Measurements from ENCODE around the gene TCF12.

The TCF12 gene

DNA sequence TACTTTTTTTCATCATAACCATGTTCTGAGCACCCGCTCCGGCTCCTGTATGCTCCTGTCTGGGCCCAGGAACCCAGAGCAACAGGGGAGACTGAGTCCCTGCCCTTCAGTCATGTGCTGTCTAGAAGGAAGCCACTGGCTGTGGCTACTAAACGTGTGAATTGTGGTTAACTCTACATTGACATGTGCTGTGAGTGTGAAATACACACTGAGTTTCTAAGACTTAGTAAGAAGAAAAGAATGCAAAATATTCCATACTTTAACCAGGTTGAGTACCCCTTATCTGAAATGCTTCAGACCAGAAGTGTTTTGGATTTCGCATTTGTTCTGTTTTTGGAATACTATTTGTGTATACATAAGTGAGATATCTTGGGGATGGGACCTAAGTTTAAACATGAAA, 415.0 kb downstream of the TCF12 start:
- no peak overlapping the region for H3K23ac ChIP-seq (ENCODE audit: low read depth, low read length, poor library complexity)
- H3K4me2 ChIP-seq (ENCODE audit: insufficient read depth, low read length, poor library complexity, severe bottlenecking), result no peak overlapping the region
- no peak overlapping the region for H2AK5ac ChIP-seq (ENCODE audit: low read depth, low read length)
- WGBS, 2 donors (ENCODE audit: extremely low coverage in 2 of 2, insufficient read length in 2 of 2, insufficient replicate concordance in 1 of 2), result no CpG with 5 or more reads among the region's 4 CpGs
- no peak overlapping the region for H2BK12ac ChIP-seq (ENCODE audit: low read length)
- peaks cover 0 to 8% (median 0%) of the 10 kb centered on the region in 3 experiments for H3K27me3 ChIP-seq (ENCODE audit: control insufficient read depth in 3 of 3, insufficient read depth in 3 of 3, low read depth in 1 of 3, low read length in 3 of 3)
- H2BK120ac ChIP-seq (ENCODE audit: low read depth, low read length), result no peak overlapping the region
- H3K14ac ChIP-seq (ENCODE audit: low read length), result no peak overlapping the region
- H4K8ac ChIP-seq (ENCODE audit: low read depth, low read length), result no peak overlapping the region
- H3K4me3 ChIP-seq (ENCODE audit: low read length in 2 of 2), result no peak overlapping the region
- peaks cover 2 to 7% of the 10 kb centered on the region in 2 donors for H3K4me1 ChIP-seq (ENCODE audit: control insufficient read depth in 2 of 2, insufficient read depth in 1 of 2, low read depth in 1 of 2, low read length in 2 of 2)
- H3K27ac ChIP-seq (replicated peaks; ENCODE audit: low read length), result no peak overlapping the region
- no peaks in the 10 kb centered on the region for H3K9me3 ChIP-seq (replicated peaks in 1 of 2; ENCODE audit: control insufficient read depth in 2 of 2, insufficient read depth in 1 of 2, low read depth in 1 of 2, low read length in 2 of 2)
- no peak for DNase-seq (ENCODE audit: low spot score)
- no peak overlapping the region for H2BK15ac ChIP-seq (ENCODE audit: low read length)
- H3K79me1 ChIP-seq (ENCODE audit: low read depth, low read length), result peaks cover 2% of the 10 kb centered on the region
- no peak overlapping the region for H3K4ac ChIP-seq (ENCODE audit: low read length)
- H4K91ac ChIP-seq (ENCODE audit: low read depth, low read length, poor library complexity), result no peak overlapping the region
- H2AFZ ChIP-seq (ENCODE audit: low read length), result no peak overlapping the region
- H3K36me3 ChIP-seq (replicated peaks in 1 of 2; ENCODE audit: control insufficient read depth in 2 of 2, insufficient read depth in 2 of 2, low read length in 2 of 2), result no peaks in the 10 kb centered on the region
- H2BK5ac ChIP-seq (ENCODE audit: low read length), result no peak overlapping the region
- H3K9ac ChIP-seq (ENCODE audit: low read depth, low read length, poor library complexity), result no peak overlapping the region
- no peak overlapping the region for H3K18ac ChIP-seq (ENCODE audit: low read length)

DNA sequence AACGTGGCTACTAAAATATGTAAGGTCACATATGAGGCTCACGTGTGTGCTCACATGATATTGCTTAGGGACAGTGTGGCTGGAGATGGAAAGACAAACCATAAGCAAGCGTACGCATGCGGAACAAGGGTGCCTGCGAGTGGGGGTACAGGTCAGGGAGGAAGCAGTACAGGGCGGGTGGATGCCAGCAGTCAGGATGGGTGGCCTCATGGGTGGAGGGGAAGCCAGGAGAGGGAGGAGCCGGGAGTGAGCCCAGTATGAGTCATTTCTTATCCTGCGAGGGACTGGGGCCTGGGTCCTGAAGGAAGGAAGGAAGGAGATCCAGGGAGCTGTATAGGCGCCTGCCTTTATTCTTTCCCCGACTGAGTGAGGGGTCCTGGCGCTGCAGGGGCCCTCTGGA, 415.8 kb downstream of the TCF12 start:
- Histone ChIP-seq H3K36me3 (replicated peaks in 1 of 2; ENCODE audit: control insufficient read depth in 2 of 2, insufficient read depth in 2 of 2, low read length in 2 of 2) (no peaks in the 10 kb centered on the region), H2BK12ac (ENCODE audit: low read length) (no peak overlapping the region), H3K18ac (ENCODE audit: low read length) (no peak overlapping the region), H3K23ac (ENCODE audit: low read depth, low read length, poor library complexity) (no peak overlapping the region), H2BK120ac (ENCODE audit: low read depth, low read length) (no peak overlapping the region), H3K14ac (ENCODE audit: low read length) (no peak overlapping the region), H3K27me3 (ENCODE audit: control insufficient read depth in 3 of 3, insufficient read depth in 3 of 3, low read depth in 1 of 3, low read length in 3 of 3) (peaks cover 0 to 8% (median 0%) of the 10 kb centered on the region in 3 experiments), H3K4me1 (ENCODE audit: control insufficient read depth in 2 of 2, insufficient read depth in 1 of 2, low read depth in 1 of 2, low read length in 2 of 2) (peaks cover 2 to 7% of the 10 kb centered on the region in 2 donors), H3K9me3 (replicated peaks in 1 of 2; ENCODE audit: control insufficient read depth in 2 of 2, insufficient read depth in 1 of 2, low read depth in 1 of 2, low read length in 2 of 2) (no peaks in the 10 kb centered on the region), H3K4me2 (ENCODE audit: insufficient read depth, low read length, poor library complexity, severe bottlenecking) (no peak overlapping the region), H3K4ac (ENCODE audit: low read length) (no peak overlapping the region), H3K4me3 (ENCODE audit: low read length in 2 of 2) (no peak overlapping the region), H3K79me1 (ENCODE audit: low read depth, low read length) (peaks cover 2% of the 10 kb centered on the region), H2BK15ac (ENCODE audit: low read length) (peak overlapping the region; percentile 69), H2AK5ac (ENCODE audit: low read depth, low read length) (peak overlapping the region; percentile 24), H4K8ac (ENCODE audit: low read depth, low read length) (no peak overlapping the region), H3K9ac (ENCODE audit: low read depth, low read length, poor library complexity) (no peak overlapping the region), H3K27ac (replicated peaks; ENCODE audit: low read length) (no peak overlapping the region), H2AFZ (ENCODE audit: low read length) (no peak overlapping the region), H2BK5ac (ENCODE audit: low read length) (no peak overlapping the region), H4K91ac (ENCODE audit: low read depth, low read length, poor library complexity) (no peak overlapping the region)
- DNase-seq (ENCODE audit: low spot score), result no peak
- WGBS, 2 donors (ENCODE audit: extremely low coverage in 2 of 2, insufficient read length in 2 of 2, insufficient replicate concordance in 1 of 2), result no CpG with 5 or more reads among the region's 12 CpGs

DNA sequence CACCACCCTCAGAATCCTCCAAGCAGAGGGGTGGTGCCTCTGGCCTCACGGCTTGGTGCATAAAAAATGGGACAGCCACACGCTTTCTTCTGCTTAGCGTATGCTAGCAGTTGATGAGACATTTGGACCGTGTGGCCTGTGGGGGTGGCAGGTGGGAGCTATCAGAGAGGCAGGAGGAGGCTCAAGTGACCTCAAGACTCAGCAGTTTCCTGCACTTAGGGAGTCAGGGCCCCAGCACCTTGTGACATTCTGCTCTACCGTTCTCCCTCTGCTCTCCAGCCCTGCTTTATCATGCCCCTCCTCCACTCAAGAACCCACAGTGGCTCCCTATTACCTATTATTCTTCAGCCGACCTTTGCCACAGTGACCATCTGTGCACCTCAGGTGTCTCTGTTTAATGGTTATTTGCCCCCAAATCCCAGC, 416.9 kb downstream of the TCF12 start:
- Histone ChIP-seq H3K79me1 (ENCODE audit: low read depth, low read length) (peaks cover 3% of the 10 kb centered on the region), H2AFZ (ENCODE audit: low read length) (no peak overlapping the region), H3K23ac (ENCODE audit: low read depth, low read length, poor library complexity) (no peak overlapping the region), H2AK5ac (ENCODE audit: low read depth, low read length) (no peak overlapping the region), H3K4me1 (ENCODE audit: control insufficient read depth in 2 of 2, insufficient read depth in 1 of 2, low read depth in 1 of 2, low read length in 2 of 2) (peaks cover 2 to 7% of the 10 kb centered on the region in 2 donors), H3K18ac (ENCODE audit: low read length) (no peak overlapping the region), H2BK12ac (ENCODE audit: low read length) (no peak overlapping the region), H3K14ac (ENCODE audit: low read length) (no peak overlapping the region), H3K27ac (replicated peaks; ENCODE audit: low read length) (no peak overlapping the region), H2BK120ac (ENCODE audit: low read depth, low read length) (no peak overlapping the region), H3K36me3 (replicated peaks in 1 of 2; ENCODE audit: control insufficient read depth in 2 of 2, insufficient read depth in 2 of 2, low read length in 2 of 2) (no peaks in the 10 kb centered on the region), H3K9ac (ENCODE audit: low read depth, low read length, poor library complexity) (no peak overlapping the region), H3K27me3 (ENCODE audit: control insufficient read depth in 3 of 3, insufficient read depth in 3 of 3, low read depth in 1 of 3, low read length in 3 of 3) (no peaks in the 10 kb centered on the region), H2BK5ac (ENCODE audit: low read length) (no peak overlapping the region), H3K4me3 (ENCODE audit: low read length in 2 of 2) (no peak overlapping the region), H3K4ac (ENCODE audit: low read length) (no peak overlapping the region), H4K91ac (ENCODE audit: low read depth, low read length, poor library complexity) (no peak overlapping the region), H2BK15ac (ENCODE audit: low read length) (peak overlapping the region; percentile 20), H3K9me3 (replicated peaks in 1 of 2; ENCODE audit: control insufficient read depth in 2 of 2, insufficient read depth in 1 of 2, low read depth in 1 of 2, low read length in 2 of 2) (no peaks in the 10 kb centered on the region), H4K8ac (ENCODE audit: low read depth, low read length) (no peak overlapping the region), H3K4me2 (ENCODE audit: insufficient read depth, low read length, poor library complexity, severe bottlenecking) (no peak overlapping the region)
- no CpG with 5 or more reads among the region's 6 CpGs for WGBS, 2 donors (ENCODE audit: extremely low coverage in 2 of 2, insufficient read length in 2 of 2, insufficient replicate concordance in 1 of 2)
- no peak for DNase-seq (ENCODE audit: low spot score)

DNA sequence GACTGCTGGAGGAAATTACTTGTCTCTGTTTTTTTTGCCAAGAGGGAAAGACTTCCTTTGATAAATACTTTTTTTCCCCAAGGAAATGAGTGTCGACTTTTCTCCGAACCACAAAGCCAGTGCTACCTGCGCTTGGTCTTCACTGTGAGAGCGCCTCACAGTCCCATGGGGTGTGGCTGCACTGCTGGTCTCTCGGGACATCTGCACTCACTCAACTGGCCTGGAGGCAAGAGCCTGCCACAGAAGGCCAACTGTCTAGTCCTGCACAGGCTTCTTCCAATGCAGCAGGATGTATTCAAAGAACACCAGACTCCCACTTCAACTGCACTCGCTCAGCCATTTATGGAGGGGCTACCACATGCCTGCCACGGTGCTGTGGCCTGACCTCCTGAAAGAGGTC, 417.3 kb downstream of the TCF12 start:
- Histone ChIP-seq H2AK5ac (ENCODE audit: low read depth, low read length) (no peak overlapping the region), H3K4ac (ENCODE audit: low read length) (peak overlapping the region; percentile 56), H3K79me1 (ENCODE audit: low read depth, low read length) (peaks cover 3% of the 10 kb centered on the region), H3K4me2 (ENCODE audit: insufficient read depth, low read length, poor library complexity, severe bottlenecking) (no peak overlapping the region), H3K27ac (replicated peaks; ENCODE audit: low read length) (no peak overlapping the region), H4K8ac (ENCODE audit: low read depth, low read length) (no peak overlapping the region), H3K27me3 (ENCODE audit: control insufficient read depth in 3 of 3, insufficient read depth in 3 of 3, low read depth in 1 of 3, low read length in 3 of 3) (no peaks in the 10 kb centered on the region), H2BK5ac (ENCODE audit: low read length) (no peak overlapping the region), H4K91ac (ENCODE audit: low read depth, low read length, poor library complexity) (no peak overlapping the region), H2AFZ (ENCODE audit: low read length) (no peak overlapping the region), H3K18ac (ENCODE audit: low read length) (no peak overlapping the region), H3K9me3 (replicated peaks in 1 of 2; ENCODE audit: control insufficient read depth in 2 of 2, insufficient read depth in 1 of 2, low read depth in 1 of 2, low read length in 2 of 2) (no peaks in the 10 kb centered on the region), H2BK12ac (ENCODE audit: low read length) (peak overlapping the region; percentile 49), H3K23ac (ENCODE audit: low read depth, low read length, poor library complexity) (no peak overlapping the region), H2BK120ac (ENCODE audit: low read depth, low read length) (no peak overlapping the region), H2BK15ac (ENCODE audit: low read length) (peak overlapping the region; percentile 20), H3K4me1 (ENCODE audit: control insufficient read depth in 2 of 2, insufficient read depth in 1 of 2, low read depth in 1 of 2, low read length in 2 of 2) (peaks cover 2 to 7% of the 10 kb centered on the region in 2 donors), H3K4me3 (ENCODE audit: low read length in 2 of 2) (no peak overlapping the region), H3K9ac (ENCODE audit: low read depth, low read length, poor library complexity) (no peak overlapping the region), H3K14ac (ENCODE audit: low read length) (no peak overlapping the region), H3K36me3 (replicated peaks in 1 of 2; ENCODE audit: control insufficient read depth in 2 of 2, insufficient read depth in 2 of 2, low read length in 2 of 2) (no peaks in the 10 kb centered on the region)
- WGBS, 2 donors (ENCODE audit: extremely low coverage in 2 of 2, insufficient read length in 2 of 2, insufficient replicate concordance in 1 of 2), result no CpG with 5 or more reads among the region's 7 CpGs
- no peak for DNase-seq (ENCODE audit: low spot score)

All from neuronal stem cell (in vitro differentiated cells).